Spinal cord (tissue), 10 donors: ENCODE measurements around the gene SLC14A1. TPM values are rescaled to one million over a fixed set of nuclear protein-coding genes. Genes with fewer than 3 reads are reported as not detected.
A peak's percentile ranks its signal among the peaks of the same experiment; 100 is the strongest.

Experiments
- DNase-seq, 6 donors: peaks; one replicate each; pipeline versions ENCODE4 v3.0.0 to v3.0.0-alpha.2; 2013 to 2015; ENCODE audit warnings: low spot score in 6 of 6, low read depth in 4 of 6
- H3K27ac ChIP-seq: one replicate; pipeline ENCODE4 v1.5.1; 2013; ENCODE audit warnings: low read depth, low read length, control low read depth
- H3K27me3 ChIP-seq: one replicate; pipeline ENCODE4 v1.6.1; 2013; ENCODE audit warnings: low read length; ENCODE audit not compliant: control insufficient read depth, insufficient read depth
- H3K36me3 ChIP-seq: one replicate; pipeline ENCODE4 v1.6.1; 2013; ENCODE audit warnings: low read length; ENCODE audit not compliant: control insufficient read depth, insufficient read depth
- H3K4me1 ChIP-seq: one replicate; pipeline ENCODE4 v1.6.1; 2013; ENCODE audit warnings: low read length; ENCODE audit not compliant: control insufficient read depth, insufficient read depth
- H3K4me3 ChIP-seq: one replicate; pipeline ENCODE4 v1.5.1; 2013; ENCODE audit warnings: low read depth, low read length, control low read depth
- H3K9me3 ChIP-seq: one replicate; pipeline ENCODE4 v1.6.1; 2013; ENCODE audit warnings: low read length; ENCODE audit not compliant: control insufficient read depth, insufficient read depth
- WGBS: methylation state at CpG from one replicate; pipeline ENCODE4 v1.1.5; 2013; ENCODE audit warnings: missing lambda C conversion rate; ENCODE audit not compliant: insufficient coverage; 5-methylcytosine and 5-hydroxymethylcytosine counted together
- polyA plus RNA-seq, 2 donors: library from polyadenylated mRNA; unstranded; fragments of 120-200 nt; gene quantifications; one replicate each; pipeline ENCODE4 v1.2.1, GENCODE V29; 2013; ENCODE audit not compliant: insufficient read length in 2 of 2
- total RNA-seq, 2 donors: library from RNA; depleted of rRNA in 1 of 2; stranded (reverse); fragments of 120-200 nt in 1 of 2; fragments of >200 nt in 1 of 2; gene quantifications; one replicate each; pipeline versions ENCODE4 v1.2.3 to v1.2.4, GENCODE V29; 2013 to 2014
- donor health status: healthy.

The SLC14A1 gene
- total and polyA plus RNA-seq, 4 donors, result 1.1 to 19.4 (median 1.6) TPM

- Histone ChIP-seq H3K9me3 (no peaks in the 10 kb centered on the region), H3K4me3 (no peak overlapping the region), H3K27ac (no peak overlapping the region), H3K27me3 (no peaks in the 10 kb centered on the region), H3K4me1 (peaks cover 3% of the 10 kb centered on the region), H3K36me3 (no peaks in the 10 kb centered on the region)
- peak in 2 of 6 donors; percentile 3 to 53 for DNase-seq
- WGBS, result 81% methylated on average over 3 of the region's 5 CpGs
These were observed 8.7 kb upstream of the SLC14A1 start for GRCh38 chr18:45715212-45715780.

DNA sequence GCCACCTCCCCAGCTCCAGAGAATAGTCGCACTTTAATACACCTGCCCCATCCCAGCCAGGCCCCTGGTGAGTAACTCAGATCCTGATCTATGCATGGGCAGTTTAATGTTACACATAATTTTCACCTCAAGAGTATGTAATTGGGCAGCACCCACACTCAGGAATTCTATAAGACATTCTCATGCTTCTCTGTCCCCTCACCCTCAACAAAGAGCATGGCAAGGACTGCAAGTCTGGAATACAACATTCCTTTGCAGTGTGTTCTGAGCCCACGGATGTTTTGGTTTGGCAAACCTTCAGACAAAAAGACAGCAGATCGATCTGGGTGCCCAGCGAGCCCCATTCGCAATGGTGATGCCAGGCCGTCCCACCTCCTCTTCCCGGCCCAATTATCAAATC is 4.9 kb upstream of the SLC14A1 start:
- no peak overlapping the region for H3K4me3 ChIP-seq
- no peaks in the 10 kb centered on the region for H3K36me3 ChIP-seq
- H3K27me3 ChIP-seq, result peaks cover 3% of the 10 kb centered on the region
- WGBS, result 92% methylated on average over 7 of the region's 7 CpGs
- no peak overlapping the region for H3K27ac ChIP-seq
- H3K9me3 ChIP-seq, result no peaks in the 10 kb centered on the region
- DNase-seq, result no peak
- peaks cover 3% of the 10 kb centered on the region for H3K4me1 ChIP-seq

GRCh38 chr18:45722899-45723298 is 1.1 kb upstream of the SLC14A1 start:
- WGBS, result 0% methylated on average over 2 of the region's 5 CpGs
- no peak overlapping the region for H3K27ac ChIP-seq

DNA sequence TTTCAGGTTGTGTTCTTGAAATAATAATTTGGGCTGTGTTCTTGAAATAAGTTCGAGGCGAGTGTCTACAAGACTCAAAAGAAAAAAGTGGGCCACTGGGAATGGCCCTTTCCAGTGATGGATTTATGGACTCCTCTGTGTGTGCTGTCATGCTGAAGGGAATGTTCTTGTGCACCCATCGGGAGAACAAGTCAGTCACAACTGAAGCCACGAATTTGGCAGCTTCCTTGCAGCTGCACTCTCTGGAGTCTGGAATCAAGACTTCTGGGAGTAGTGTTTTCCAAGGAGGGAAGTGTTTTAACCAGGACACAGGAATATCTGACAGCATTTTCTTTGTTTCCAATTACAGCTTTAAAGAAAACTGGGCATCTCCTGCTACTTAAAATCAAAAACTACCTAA is 620 bp downstream of the SLC14A1 start:
- no peak for DNase-seq
- H3K9me3 ChIP-seq, result no peaks in the 10 kb centered on the region
- H3K4me1 ChIP-seq, result no peaks in the 10 kb centered on the region
- no peak overlapping the region for H3K4me3 ChIP-seq
- peaks cover 3% of the 10 kb centered on the region for H3K27me3 ChIP-seq
- H3K27ac ChIP-seq, result no peak overlapping the region
- WGBS, result 50% methylated on average over 3 of the region's 4 CpGs
- no peaks in the 10 kb centered on the region for H3K36me3 ChIP-seq

More at GRCh38 chr18:45722899-45723298, 1.1 kb upstream of the SLC14A1 start:
- Histone ChIP-seq H3K9me3 (no peaks in the 10 kb centered on the region), H3K27me3 (peaks cover 3% of the 10 kb centered on the region), H3K36me3 (no peaks in the 10 kb centered on the region), H3K4me3 (no peak overlapping the region), H3K4me1 (no peaks in the 10 kb centered on the region)
- DNase-seq, result peak in 3 of 6 donors; percentile 11 to 50 (median 44)

DNA sequence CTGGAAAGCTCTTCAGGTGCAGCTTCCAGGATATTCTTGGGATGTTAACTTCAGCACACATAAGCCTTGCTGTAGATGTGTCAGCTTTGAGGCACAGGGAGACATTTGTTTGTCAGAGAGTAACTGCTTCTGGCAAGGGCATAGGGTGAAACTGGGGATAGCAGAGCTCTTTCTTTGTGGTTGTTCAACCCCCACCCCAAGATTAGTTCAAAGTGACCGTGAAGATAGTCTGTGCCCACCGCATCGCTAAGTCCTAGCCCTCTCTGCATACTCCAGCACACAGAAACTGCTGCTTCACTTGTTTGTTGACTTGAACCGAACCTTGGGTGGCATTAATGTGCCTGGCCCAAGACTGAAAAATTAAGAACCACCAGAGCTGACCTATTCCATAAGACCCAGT is 1.4 kb downstream of the SLC14A1 start:
- Histone ChIP-seq H3K4me1 (no peaks in the 10 kb centered on the region), H3K4me3 (no peak overlapping the region), H3K27me3 (peaks cover 3% of the 10 kb centered on the region), H3K36me3 (no peaks in the 10 kb centered on the region), H3K9me3 (no peaks in the 10 kb centered on the region), H3K27ac (no peak overlapping the region)
- WGBS, result 93% methylated on average over 4 of the region's 4 CpGs
- DNase-seq, result no peak

GRCh38 chr18:45726603-45727002 is 2.6 kb downstream of the SLC14A1 start:
- Histone ChIP-seq H3K36me3 (no peaks in the 10 kb centered on the region), H3K27ac (no peak overlapping the region), H3K4me1 (no peaks in the 10 kb centered on the region), H3K4me3 (no peak overlapping the region), H3K27me3 (peaks cover 3% of the 10 kb centered on the region), H3K9me3 (no peaks in the 10 kb centered on the region)
- 70% methylated on average over 2 of the region's 3 CpGs for WGBS
- DNase-seq, result no peak

DNA sequence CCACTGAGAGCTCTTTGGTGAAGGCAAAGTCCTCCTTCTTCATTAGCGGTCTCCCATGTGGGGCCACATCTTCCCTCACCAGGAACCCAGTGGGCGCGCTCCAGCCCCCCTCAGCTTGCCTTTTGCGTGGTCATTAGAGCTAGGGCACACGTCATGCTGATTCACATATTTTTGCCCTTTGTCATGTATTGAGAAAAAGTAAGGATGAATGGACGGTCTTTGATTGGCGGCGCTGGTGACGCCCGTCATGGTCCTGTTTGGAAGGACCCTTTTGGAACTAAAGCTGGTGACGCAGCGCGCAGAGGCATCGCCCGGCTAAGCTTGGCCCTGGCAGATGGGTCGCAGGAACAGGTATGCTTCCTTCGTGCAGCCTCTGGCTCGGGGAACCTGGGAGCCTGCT is 3.1 kb downstream of the SLC14A1 start:
- WGBS, result 96% methylated on average over 18 of the region's 18 CpGs
- Histone ChIP-seq H3K36me3 (no peaks in the 10 kb centered on the region), H3K4me3 (no peak overlapping the region), H3K27ac (no peak overlapping the region), H3K4me1 (no peaks in the 10 kb centered on the region), H3K27me3 (peaks cover under 1% of the 10 kb centered on the region), H3K9me3 (no peaks in the 10 kb centered on the region)
- DNase-seq, result no peak

- H3K4me1 ChIP-seq, result no peaks in the 10 kb centered on the region
- no peak for DNase-seq
- H3K27me3 ChIP-seq, result no peaks in the 10 kb centered on the region
- no CpG with 5 or more reads among the region's 2 CpGs for WGBS
- H3K4me3 ChIP-seq, result no peak overlapping the region
- no peaks in the 10 kb centered on the region for H3K9me3 ChIP-seq
- H3K27ac ChIP-seq, result no peak overlapping the region
- no peaks in the 10 kb centered on the region for H3K36me3 ChIP-seq
These were observed 4.5 kb downstream of the SLC14A1 start for GRCh38 chr18:45728336-45729010.

DNA sequence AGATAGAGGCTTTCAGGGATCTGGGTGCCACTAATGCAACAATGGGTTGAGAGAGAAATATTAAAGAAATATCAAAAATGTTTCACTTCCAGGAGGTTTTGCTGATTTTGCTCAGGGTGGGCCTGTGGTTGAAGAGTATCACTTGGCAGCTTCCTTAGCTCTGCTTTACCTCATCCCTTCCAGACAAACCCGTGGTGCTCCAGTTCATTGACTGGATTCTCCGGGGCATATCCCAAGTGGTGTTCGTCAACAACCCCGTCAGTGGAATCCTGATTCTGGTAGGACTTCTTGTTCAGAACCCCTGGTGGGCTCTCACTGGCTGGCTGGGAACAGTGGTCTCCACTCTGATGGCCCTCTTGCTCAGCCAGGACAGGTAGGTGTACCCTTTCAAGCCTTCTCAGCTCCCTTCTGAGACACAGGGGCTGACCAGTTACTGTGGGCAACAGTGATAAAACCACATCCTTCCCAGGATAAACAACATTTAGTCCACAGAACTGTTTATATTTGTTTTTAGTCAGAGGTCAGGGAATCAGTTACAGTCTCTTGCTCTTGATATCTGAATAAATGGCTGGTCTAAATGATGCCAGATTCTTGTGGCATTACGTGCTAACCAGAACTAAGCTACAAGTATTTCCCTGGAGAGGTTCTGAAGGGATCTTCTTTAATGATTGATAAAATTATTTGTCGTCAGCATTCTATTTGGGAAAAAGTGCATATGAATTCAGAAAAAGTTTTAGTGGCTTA is 7.0 kb downstream of the SLC14A1 start:
- no peaks in the 10 kb centered on the region for H3K9me3 ChIP-seq
- no peaks in the 10 kb centered on the region for H3K36me3 ChIP-seq
- no peaks in the 10 kb centered on the region for H3K27me3 ChIP-seq
- no peaks in the 10 kb centered on the region for H3K4me1 ChIP-seq
- DNase-seq, result no peak
- H3K4me3 ChIP-seq, result no peak overlapping the region
- WGBS, result 85% methylated on average over 5 of the region's 6 CpGs
- no peak overlapping the region for H3K27ac ChIP-seq
